Stimulated activated CD4-positive, alpha-beta T cell treated with anti-CD3 and anti-CD28 coated beads, Interleukin-12 subunit alpha, Interleukin-12 subunit beta, amount 100 ng/mL, for 4 hours (primary cell): ENCODE results near the gene PPP1R13L.
"Not testable (repeated sequence)": the region's sequence is repeated elsewhere in the genome, so short reads cannot be mapped to it uniquely, and the experiment has no call there.

Experiments
- DNase-seq: peaks from one replicate; pipeline ENCODE4 v3.0.0-alpha.2; 2020

PPP1R13L gene, protein sequence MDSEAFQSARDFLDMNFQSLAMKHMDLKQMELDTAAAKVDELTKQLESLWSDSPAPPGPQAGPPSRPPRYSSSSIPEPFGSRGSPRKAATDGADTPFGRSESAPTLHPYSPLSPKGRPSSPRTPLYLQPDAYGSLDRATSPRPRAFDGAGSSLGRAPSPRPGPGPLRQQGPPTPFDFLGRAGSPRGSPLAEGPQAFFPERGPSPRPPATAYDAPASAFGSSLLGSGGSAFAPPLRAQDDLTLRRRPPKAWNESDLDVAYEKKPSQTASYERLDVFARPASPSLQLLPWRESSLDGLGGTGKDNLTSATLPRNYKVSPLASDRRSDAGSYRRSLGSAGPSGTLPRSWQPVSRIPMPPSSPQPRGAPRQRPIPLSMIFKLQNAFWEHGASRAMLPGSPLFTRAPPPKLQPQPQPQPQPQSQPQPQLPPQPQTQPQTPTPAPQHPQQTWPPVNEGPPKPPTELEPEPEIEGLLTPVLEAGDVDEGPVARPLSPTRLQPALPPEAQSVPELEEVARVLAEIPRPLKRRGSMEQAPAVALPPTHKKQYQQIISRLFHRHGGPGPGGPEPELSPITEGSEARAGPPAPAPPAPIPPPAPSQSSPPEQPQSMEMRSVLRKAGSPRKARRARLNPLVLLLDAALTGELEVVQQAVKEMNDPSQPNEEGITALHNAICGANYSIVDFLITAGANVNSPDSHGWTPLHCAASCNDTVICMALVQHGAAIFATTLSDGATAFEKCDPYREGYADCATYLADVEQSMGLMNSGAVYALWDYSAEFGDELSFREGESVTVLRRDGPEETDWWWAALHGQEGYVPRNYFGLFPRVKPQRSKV

DNA sequence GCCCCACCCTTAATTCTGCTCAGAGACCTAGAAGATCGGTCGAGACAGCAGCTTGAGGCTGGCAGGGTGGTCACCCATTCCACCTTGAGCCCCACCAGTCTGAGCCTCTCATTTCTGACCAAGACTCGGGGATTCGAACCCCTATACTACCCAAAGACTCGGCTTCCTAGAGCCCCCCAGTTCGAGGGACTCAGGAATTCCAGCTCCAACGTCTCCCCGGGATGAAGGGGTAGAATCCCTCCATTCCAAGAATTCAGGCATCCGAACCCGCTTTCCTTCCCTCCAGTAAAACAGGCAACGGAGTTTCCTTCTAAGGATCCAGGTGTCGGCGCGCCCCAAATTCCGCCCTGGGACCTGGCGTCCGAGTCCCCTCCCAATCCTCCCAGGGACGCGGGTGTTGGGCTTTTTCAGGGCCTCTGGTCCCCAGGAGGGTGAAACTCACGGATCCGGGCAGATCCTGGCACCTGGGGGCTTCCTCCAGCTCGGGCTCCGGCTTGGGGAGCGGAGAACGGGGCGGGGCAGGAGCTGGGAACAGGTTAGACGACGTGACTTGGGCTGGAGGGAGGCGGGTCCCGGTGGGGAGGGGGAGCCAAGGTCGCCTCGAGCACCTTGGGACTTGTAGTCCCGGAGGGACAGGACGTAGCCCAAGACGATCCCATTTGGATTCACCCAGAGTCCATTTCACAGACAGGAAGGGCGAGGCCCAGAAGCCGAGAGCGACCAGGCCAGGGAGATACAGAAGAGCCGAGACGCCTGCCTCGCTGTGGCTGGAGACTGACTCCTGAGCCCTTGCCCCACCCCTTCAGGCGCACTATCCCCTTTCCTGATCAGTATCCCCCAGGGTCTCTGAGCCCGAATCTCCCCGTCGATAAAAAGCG is at the start of gene PPP1R13L:
Gene PPP1R13L (minus strand): TSS at position 513 of the 878 bp plus-strand sequence. CDS start 6,751 bp downstream, outside the sequence.
- DNase-seq, result peak; percentile 51

DNA sequence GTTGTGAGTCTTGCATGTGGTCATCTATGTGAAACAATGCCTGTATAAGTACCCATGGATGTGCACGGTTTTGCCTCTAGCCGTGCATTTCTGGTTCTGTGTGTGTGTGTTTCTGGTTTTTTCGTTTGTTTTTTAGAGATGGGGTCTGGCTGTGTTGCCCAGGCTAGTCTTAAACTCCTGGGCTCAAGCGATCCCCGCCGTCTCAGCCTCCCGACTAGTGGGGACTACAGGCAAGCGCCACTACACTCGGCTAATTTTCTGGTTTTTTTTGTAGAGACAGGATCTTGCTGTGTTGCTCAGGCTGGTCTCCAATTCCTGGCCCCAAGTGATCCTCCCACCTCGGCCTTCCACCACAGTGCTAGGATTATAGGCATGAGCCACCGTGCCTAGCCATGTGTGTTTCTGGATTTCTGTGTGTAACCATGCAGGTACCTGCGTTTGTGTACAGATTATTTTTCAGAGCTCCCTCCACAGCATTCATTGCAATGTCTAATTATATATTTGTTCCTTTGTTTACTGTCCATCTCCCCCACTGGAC is 47.0 kb upstream of the PPP1R13L start:
- no peak for DNase-seq

DNA sequence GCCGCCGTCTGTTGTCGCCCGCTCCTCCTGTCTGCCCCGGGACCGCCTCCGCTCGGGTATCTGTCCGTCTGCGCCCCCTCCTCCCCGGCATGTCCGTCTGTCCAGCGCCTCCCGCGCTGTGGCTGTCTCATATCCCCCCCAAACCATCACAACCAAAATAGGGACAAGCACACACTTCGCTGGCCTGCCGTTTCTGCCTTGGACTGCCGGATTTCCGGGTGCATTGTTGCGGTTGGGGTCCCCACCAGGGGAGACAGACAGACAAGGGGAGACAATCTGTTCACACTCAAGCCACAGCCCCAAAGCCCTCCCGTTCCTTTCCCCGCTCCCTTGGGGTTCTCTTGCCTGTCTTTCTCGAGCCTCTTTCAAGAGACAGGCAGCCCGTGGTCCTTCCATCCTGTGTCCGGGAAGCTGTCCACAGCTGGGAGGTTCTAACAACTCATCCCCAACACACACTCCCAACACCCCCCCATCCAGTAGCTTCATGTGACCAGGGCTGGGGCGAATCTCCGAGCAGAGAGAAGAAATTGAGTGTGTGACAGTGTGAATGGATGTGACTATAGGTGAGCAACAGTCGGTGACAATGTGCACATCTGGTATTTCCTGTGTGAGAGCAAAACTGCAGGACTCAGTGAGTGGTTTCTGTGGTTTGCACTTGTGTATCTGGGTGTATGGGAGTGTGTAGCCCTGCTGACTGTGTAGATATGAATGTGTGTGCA is 46.4 kb upstream of the PPP1R13L start:
- DNase-seq, result no peak

DNA sequence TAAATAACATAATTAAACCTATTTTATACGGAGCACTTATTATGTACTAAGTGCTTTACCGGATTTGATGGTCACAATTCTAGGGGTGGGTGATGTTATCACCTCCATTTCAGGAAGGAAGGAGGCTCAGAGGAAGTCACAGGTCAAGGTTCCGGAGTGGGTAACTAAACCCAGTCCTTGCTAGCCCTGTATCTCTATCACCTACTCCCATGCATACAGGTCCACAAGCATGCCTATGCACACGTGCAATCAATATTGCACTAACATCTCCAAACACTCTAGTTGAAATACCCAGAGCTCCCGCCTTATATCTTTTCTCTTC is 45.1 kb upstream of the PPP1R13L start:
- no peak for DNase-seq

DNA sequence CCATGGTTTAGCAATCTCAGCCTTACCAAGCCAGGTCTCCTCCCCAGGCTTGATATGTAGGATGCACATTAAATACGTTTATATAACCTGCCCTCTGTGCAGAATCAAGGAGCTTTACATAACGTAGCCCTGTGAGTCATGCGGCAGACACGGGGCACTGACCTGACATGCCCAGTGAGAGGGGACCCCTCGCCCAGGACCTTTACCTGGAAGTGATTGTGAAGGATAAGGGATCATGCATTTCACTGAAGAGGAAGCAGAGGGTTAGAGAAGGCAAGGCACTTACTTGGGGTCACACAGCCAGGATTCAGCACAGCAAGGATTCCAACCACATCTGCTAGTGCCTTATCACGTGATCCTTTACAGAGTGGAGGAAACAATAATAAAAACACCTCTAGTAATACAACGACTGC is 44.0 kb upstream of the PPP1R13L start:
- DNase-seq, result no peak

DNA sequence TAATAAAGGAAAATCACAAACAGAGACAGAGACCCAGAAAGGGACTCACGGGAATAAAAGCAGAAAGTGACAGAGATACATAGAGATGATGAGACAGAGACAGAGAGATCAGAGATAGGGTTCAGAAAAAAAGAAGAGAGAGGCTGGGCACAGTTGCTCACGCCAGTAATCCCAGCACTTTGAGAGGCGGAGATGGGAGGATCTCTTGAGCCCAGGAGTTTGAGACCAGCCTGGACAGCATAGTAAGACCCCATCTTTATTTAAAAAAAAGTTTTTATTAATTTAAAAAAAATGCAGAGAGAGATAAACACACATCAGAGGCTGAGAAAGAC is 43.5 kb upstream of the PPP1R13L start:
- DNase-seq, result no peak

DNA sequence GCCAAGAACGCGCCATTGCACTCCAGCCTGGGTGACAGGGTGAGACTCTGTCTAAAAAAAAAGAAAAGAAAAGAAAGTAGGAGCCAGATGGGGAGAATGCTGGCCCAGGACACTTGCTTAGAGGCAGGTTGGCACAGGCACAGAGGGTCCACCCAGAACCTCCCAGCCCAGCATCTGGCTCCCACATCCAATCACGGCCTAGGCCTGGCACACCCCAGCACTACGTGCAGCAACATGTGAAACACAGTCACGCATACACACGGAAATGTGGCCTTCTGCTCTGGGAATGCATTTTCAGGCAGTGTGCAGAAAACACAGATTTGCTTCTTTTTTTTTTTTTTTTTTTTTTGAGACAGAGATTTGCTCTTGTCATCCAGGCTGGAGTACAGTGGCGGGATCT is 42.1 kb upstream of the PPP1R13L start:
- DNase-seq, result no peak

DNA sequence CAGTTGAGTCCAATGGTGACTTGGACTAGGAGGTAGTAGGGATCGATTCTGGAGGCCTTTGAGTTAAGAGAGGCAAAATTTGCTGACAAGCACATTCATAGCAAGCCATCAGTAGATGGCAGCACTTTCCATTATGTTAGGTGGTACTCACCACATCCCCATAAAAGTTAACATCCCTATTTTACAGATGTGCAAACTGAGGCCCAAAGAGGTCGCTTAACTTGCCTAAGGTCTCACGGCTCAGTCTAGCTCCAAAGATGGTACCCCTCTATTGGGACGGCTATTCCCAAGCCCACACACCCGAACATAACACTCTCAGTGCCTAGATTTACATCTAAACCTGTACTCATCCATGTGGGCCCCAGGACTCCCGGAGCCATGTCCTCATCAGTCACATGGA is 41.4 kb upstream of the PPP1R13L start:
- DNase-seq, result no peak

DNA sequence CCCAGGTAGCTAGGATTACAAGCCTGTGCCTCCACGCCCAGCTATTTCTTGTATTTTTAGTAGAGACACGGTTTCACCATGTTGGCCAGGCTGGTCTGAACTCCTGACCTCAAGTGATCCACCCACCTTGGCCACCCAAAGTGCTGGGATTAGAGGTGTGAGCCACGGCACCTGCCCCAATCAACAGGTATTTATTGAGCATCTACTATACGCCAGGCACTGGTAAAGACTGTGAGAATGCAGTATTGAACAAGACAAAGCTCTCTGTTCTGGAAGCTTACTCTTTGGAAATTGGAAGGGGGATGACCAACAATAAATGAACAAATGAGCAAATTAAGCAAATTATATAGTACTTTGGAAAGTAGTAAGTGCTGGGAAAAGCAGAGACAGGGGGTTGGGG is 40.3 kb upstream of the PPP1R13L start:
- no peak for DNase-seq

DNA sequence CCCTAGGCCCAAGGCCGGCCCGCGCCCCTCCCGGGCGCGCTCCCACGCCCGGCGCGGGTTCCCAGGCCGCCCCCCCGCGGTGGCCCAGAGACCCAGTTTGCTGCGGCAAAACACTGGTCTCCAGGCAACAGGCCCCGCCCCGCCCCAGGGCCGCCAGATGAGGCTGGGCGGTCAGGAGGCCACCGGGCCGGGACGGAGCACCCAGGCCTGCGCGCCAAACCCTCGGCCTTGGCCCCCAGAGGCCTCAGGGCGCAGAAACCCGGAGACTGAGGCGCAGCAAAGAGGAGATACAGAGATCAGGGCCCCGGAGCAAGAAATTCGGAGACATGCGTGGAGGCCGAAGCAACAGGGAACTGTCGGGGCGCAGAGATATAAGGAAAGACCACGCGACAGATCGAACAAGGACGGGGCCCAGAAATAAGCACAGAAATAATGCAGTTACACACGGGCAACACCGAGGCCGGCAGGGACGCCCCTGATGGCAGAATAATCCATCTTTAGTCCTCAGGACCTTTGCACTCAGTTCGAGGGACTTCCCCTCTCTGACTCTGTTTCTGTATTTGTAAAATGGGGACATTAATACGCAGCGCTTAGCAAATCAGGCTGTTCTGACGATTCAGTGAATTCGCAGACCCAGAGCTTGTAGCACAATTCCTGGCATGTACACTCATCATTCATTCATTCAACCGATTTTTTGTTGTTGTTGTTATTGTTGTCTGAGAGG is 39.6 kb upstream of the PPP1R13L start:
- DNase-seq, result peak; percentile 70

DNA sequence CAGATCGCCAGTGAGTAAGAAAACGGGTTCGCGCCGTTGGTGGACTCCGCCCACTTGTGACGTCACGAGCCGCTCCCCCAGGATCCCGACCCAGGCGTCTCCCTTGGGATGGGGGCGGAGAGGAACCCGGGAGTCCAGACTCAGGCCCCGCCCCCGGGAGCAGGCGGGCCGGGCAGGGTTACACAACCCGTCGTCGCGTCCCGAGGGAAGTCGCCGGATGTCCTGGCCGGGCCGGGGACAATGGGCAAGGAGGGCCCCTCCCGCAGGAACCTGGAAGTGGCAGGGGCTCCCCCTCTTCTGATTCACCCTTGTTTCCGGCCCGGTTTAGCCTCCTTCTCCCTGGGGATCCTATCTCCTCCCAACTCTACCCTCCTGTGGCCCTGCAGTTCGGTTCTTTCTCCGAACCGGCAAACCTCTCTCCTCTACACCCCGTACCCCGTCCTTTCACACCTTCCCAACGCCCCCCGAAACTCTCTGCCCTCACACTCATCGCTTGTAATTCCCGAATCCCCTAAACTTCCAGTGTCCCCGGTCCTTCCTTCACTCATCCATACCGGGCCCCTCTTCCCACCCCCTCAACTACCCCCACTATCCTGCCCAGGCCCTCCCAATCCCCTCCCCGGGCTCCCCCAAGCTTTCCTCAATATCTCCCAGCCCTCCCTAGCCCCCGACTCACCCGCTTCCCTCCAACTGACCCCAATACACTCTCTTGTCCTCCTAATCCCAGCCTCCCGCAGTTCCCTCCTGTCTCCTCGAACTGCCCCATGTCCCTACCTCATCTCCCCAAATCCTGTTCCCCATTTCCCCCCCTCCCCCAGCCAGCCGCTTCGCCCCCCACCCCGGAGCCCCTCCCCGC is 38.8 kb upstream of the PPP1R13L start:
- DNase-seq, result peak; percentile 38

DNA sequence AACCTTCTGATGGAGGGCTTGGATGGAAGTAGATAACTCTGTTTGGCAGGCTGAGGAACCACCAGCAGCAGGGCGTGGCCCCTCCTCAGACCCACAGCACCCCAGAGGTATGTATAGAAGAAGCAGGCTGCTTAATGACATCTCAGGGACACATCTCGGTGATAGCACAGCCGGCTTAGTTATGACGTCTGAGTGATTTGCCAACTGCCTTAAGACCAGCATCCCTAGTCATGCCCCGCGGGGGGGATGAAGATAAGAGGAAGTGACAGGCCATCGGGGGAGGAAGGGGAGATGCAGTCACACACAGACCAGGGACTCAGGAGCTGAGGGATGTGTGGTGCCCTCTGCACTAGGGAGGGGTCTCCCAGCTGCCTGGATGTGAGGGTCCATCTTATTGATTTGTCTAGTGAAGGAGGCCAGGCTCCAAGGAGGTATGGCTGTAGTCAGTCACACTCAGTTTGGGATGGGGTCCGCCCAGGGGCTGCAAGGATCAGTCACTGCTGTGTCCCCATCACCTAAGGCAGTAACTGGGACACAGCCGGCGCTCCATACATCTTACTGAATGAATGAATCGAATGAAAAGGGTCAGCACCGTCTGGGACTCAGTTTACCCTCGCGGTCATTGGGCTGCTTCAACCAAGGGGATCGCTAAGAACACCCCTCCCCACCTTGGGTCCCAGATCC is 38.1 kb upstream of the PPP1R13L start:
- DNase-seq, result no peak

DNA sequence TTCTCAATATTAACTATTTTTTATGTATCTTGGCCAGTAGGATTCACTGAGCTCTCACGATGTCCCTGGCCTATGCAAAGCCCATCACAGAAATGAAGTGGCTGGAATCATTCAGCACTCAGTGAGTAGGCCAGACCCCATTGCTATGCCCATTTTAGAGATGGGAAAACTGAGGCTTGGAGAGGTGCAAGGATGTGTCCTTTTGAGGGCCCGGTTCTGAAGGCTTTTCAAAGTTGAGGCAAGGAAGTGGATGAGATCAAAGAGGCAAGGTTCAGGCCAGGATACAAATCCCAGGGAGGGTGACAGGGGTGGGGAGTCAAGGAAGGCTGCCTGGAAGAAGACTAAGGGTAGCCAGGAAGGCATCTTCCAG is 37.5 kb upstream of the PPP1R13L start:
- DNase-seq, result no peak

DNA sequence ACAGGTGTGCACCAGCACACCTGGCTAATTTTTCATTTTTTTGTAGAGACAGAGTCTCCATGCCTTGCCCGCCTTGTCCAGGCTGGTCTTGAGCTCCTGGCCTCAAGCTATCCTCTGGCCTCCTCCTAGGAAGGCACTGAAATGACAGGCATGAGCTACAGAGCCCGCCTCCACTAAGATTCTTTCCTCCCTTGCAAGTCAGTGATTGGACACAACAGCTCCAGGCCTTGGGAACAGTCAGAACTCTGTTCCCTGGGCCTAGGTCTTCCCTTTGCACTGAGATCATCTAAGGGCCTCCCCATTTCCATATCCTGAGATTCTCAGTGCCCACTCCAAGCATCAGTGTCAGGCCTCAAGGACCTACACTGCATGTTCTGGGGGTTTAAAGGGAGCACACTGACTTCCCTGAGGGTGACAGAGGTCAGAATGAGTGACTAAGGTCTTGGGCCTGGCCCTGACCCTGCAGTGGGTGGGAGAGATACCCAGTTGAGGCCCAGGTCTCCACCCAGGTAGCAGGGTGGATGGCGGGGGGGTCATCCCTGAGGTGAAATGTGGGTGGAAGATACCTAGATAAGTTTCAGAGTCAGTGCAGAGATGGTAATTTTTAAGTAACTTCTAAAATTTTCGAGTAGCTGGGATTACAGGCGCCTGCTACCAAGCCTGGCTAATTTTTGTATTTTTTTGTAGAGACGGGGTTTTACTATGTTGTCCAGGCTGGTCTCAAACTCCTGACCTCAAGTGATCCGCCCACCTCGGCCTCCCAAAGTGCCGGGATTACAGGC is 36.2 kb upstream of the PPP1R13L start:
- no peak for DNase-seq

DNA sequence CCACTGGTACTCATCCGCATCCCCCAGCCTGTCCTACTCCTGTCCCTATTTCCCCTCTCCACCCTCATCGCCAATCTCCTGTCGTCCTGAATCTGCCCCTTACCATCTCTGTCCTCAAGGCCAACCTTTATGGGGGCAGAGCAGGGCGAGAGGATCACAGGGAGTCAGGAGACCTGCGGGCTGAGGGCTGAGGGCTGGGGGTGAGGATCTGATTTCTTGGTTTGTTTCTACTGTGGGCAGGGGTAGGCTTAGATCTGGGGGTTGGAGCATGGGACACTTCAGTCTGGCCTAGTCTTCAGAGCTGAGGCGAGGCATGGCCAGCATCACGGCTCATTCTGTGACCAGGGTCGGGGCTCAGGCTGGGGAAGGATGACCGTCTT is 35.4 kb upstream of the PPP1R13L start:
- DNase-seq, result no peak

DNA sequence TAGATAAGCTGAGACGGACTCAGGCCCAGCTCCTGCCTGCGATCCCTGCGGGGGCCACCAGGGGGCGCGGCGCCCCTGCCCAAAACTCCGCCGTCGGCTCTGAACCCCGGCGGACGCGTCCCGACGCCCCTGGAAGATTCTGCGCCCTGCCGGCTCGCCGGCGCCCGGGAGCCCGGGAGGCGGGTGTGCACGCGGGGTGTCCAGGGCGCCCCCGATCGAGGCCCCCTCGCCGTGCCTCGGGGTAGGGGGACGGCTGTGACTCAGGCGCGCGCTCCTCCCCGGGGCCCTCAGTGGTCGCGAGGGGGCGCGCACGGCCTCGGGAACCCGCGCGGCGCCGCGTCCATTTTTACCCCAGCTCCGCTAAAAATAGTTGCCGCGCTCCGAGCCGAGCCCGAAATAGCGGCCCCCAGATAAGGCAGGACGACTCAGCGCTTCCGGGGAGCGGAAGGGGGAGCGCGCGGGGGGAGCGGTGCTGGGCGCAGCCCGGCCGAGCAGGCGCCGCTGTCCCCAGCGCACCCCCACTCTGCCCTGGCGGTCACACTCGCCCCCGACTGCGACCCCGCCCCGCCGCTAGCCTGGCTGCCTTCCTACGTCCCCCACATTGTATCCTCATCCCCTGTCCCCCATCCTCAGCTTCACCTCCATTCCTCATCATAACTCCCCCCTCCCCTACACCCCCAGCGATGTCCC is 34.8 kb upstream of the PPP1R13L start:
- peak; percentile 80 for DNase-seq

DNA sequence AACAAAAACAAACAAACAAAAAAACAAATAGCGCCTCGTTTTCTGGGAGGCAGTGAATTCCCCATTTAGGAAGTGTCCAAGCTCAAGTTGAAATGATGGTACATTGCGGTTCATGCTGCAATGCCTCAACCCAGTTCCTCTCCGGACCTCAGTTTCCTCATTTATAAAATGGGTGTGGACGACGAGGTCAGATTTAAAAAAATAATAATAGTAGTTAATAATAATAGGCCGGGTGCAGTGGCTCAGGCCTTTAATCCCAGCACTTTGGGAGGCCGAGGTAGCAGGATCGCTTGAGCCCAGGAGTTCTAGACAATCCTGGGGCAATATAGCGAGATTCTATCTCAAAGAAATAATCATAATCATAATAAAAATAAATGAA is 34.3 kb upstream of the PPP1R13L start:
- no peak for DNase-seq

DNA sequence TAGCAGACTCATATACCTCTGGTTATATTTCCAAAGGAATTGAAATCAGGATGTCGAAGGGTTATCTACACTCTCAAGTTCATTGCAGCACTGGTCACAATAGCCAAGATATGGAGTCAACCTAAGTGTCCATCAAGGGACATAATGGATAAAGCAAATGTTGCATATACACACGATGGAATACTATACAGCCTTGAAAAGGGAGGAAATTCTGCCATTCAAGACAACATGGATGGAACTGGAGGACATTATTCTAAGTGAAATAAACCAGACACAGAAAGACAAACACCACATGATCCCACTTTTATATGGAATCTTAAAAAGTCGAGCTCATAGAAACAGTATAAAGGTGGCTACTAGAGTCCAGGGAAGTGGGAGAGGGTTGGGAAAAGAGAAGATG is 32.5 kb upstream of the PPP1R13L start:
- DNase-seq, result no peak

DNA sequence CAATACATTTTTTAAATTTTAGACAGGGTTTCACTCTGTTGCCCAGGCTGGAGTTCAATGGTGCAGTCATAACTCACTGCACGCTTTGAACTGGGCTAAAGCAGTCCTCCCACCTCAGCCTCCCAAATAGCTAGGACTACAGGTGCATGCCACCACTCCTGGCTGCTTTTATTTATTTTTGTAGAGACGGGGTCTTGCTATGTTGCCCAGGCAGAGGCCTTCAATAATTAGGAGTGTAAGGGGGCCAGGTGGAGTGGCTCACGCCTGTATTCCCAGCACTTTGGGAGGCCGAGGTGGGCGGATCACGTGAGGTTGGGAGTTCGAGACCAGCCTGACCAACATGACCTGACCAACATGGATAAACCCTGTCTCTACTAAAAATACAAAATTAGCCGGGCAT is 27.7 kb upstream of the PPP1R13L start:
- DNase-seq, result not testable (repeated sequence)
